ENCODE results near the gene RBM4B.

Gene RBM4B

GRCh38 chr11:66694056-66694410 lies 16.3 kb upstream of the RBM4B start:
- no peak for TF ChIP-seq CTCF (IDR thresholded peaks at IDR 0.05)

- no peak for TF ChIP-seq CTCF (IDR thresholded peaks at IDR 0.05)
Measured at GRCh38 chr11:66693356-66694055, 15.8 kb upstream of the RBM4B start.

GRCh38 chr11:66692871-66693331 lies 15.2 kb upstream of the RBM4B start:
- TF ChIP-seq CTCF (IDR thresholded peaks at IDR 0.05), result no peak

GRCh38 chr11:66692446-66692845 lies 14.8 kb upstream of the RBM4B start:
- no peak for TF ChIP-seq CTCF (IDR thresholded peaks at IDR 0.05)

- no peak for TF ChIP-seq CTCF (IDR thresholded peaks at IDR 0.05)
Measured at GRCh38 chr11:66691311-66691980, 13.8 kb upstream of the RBM4B start.

- TF ChIP-seq CTCF (IDR thresholded peaks at IDR 0.05), result no peak
Measured at GRCh38 chr11:66689661-66690590, 12.2 kb upstream of the RBM4B start.
